GM12864 (cell line): Measurements from ENCODE around the gene PDE2A.

Source experiments
- DNase-seq: peaks from one replicate; pipeline ENCODE4 v3.0.0-alpha.2; 2011; ENCODE audit warnings: low read depth
- H3K4me3 ChIP-seq: 2 replicates; pipeline ENCODE4 v1.5.1; 2011; ENCODE audit warnings: mild to moderate bottlenecking, low read depth, low read length, control low read depth
- TF ChIP-seq, protein P1 (sequence below): IDR thresholded peaks from 2 replicates; pipeline ENCODE4 v1.5.1; 2011; ENCODE audit warnings: low read depth, mild to moderate bottlenecking, moderate library complexity, low read length, control low read depth, inconsistent platforms; ENCODE audit errors: missing control alignments

The PDE2A gene

DNA sequence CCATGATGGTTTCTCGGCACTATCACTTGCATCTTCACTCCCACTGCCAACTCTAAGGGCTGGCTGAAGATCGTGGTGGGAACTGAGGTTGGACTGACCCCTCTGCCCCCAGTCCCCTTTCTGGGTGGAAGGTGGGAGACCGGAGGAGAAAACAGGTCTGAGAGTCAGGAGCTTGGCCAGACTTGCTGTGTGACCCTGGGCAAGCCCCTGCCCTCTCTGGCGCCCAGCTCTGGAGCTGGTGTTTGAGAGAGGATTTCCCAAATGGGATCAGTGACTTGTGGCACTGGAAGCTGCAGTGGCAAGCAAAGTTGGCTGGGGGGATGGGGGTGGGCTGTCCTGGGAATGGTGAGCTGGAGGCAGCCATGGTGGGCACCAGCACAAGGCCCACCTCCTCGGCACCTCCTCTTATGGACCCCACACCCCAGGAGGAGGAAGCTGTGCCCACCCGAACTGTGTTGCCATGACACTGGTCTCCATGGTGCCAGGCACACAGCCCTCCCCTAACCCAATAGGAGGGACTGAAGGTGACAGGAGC lies 6.5 kb upstream of the PDE2A start:
- no peak overlapping the region for H3K4me3 ChIP-seq
- TF ChIP-seq, protein P1, sequence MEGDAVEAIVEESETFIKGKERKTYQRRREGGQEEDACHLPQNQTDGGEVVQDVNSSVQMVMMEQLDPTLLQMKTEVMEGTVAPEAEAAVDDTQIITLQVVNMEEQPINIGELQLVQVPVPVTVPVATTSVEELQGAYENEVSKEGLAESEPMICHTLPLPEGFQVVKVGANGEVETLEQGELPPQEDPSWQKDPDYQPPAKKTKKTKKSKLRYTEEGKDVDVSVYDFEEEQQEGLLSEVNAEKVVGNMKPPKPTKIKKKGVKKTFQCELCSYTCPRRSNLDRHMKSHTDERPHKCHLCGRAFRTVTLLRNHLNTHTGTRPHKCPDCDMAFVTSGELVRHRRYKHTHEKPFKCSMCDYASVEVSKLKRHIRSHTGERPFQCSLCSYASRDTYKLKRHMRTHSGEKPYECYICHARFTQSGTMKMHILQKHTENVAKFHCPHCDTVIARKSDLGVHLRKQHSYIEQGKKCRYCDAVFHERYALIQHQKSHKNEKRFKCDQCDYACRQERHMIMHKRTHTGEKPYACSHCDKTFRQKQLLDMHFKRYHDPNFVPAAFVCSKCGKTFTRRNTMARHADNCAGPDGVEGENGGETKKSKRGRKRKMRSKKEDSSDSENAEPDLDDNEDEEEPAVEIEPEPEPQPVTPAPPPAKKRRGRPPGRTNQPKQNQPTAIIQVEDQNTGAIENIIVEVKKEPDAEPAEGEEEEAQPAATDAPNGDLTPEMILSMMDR = no peak
- DNase-seq = no peak

DNA sequence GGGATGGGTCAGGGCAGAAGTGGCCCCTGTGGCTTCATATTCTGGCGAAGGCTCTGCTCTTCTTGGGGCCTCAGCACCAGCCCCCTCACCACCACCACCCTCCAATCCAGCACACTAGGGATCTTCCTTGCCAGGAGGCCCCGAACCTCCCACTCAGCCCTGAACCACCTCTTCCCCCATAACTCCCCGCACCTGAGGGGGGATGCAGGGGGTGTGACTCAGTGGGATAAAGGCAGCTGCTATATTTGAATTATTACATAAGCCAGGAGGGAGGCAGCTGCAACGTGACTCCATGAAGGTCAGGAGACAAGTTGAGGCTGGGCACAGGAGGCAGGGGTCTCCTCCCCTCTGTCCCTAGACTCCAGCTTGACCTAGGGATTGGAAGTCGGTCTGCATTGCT lies 5.6 kb upstream of the PDE2A start:
- TF ChIP-seq, protein P1 = no peak
- no peak overlapping the region for H3K4me3 ChIP-seq
- DNase-seq = no peak

DNA sequence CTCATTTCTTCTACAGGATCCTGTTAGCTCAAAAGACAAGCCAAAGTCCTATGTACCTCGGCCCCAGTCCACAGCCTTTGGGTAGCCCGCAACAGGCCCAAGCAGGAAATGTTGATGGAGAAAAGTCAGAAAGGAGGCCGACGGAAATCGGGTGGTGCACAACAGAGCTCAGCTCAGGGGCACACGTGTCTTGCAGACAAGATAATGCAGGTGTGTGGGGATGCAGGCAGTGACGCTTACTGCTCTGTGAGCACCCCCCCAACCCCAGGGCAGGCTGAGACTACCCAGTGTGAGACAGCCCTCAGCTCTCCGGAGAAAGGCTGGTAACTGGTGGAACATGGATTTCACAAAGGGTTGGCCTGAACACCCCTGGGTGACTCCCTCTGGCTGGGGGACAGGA lies 4.3 kb upstream of the PDE2A start:
- H3K4me3 ChIP-seq = no peak overlapping the region
- no peak for DNase-seq
- TF ChIP-seq, protein P1 = no peak

DNA sequence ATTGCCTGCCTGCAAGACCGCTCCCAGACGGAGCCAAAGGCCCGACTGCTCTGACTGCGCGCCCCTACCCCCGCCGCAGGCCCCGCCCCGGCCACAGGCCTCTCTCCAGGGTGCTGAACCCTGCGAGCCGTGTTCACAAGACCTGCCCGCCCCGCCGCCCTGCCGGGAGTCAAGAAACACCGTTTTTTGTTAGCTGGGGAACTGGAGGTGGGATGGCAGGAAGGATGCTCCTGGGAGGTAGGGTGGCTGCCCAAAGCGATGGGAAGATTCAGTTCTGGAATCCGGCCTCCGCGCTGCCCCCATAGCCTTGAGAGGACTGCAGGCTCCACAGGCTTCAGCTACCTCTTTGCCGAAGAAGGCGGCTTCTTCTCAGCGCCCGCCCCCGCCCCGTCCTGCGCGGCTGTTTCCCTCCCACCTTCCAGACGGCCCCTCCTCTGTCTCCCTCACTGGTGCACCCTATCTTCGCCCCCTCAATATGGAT lies 2.7 kb upstream of the PDE2A start:
- H3K4me3 ChIP-seq = no peak overlapping the region

DNA sequence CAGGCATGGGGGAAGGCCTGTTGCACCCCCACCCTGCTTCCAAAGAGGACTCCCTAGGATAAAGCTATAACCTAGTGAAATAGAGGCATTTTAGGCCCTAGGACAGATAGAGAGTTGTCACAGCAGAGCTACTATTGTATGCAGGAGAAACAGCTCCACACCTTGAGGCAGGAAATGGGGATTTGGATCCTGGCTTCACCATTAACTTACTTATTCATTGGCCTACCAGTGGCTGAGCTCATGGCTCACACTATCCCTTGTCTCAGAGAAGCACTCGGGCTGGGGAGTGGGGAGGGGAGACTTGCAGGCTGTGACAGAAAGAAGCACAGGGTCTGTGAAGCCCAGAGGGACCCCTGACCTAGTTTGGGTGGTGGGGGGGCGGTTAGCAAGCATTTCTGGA lies 999 bp upstream of the PDE2A start:
- H3K4me3 ChIP-seq = no peak overlapping the region
- TF ChIP-seq, protein P1 = no peak
- no peak for DNase-seq

More for the DNA sequence above, 2.7 kb upstream of the PDE2A start:
- DNase-seq = no peak
- TF ChIP-seq, protein P1 = no peak

DNA sequence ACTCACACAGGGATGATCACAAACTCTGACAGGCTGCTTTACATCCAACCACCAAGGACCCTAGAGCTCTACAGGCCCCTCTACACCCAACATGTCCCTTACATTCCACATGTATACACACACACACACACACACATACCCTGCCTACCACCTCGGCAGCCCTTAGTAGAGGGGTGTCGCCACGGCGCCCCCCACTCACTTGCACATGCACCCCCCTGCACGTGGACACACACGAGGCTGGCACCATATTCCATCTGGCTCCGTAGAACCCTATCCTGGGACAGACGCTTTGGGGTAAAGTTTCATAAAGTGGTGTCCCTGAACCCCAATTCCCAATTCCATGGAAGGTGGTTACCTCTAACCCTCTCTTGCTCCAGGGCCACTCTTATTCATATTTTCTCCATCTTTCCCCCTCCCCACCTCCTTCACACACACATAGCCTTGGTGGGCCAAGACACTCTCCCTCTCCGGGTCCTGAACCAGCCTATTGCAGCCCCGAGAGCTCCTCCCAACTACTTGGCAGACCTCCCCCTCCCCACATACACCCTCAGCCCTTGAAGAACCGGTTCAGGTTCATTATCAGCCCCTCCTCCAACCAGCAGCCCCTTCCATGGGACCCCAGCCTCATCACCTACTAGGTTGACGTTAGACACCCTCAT lies 809 bp downstream of the PDE2A start:
- no peak overlapping the region for H3K4me3 ChIP-seq
- no peak for DNase-seq
- TF ChIP-seq, protein P1 = no peak

DNA sequence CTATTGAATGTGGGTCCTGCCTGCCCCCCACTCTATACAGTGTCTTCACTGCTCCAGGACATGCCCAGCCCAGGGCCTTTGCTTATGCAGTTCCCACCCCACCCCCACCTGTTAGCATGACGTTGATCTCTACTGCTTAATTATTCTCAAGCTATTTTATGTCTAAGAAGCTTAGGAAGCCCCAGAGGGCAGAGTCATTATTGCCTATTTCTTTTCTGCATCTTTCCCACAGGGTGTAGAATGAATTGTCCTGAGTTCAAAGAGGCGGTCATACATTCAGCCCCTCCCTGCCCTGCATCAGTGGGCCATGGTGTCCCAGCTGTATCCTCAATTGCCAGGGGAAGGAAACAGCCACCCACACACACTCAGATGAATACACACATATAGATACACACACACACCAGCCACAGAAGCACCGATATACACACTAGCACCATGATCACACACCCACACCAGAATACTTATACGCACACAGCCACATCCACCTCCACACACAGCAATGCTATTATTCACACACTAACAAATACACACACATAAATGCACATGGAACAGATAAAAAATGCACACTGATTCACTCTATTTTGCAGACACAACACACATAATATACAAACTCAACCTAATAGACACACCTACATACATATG lies 1.5 kb downstream of the PDE2A start:
- H3K4me3 ChIP-seq = no peak overlapping the region
- DNase-seq = no peak
- TF ChIP-seq, protein P1 = no peak
